SH-SY5Y (cell line): ENCODE measurements around the gene DDO.

ENCODE experiments used
- GATA2 ChIP-seq: IDR thresholded peaks from 2 replicates; pipeline ENCODE4 v1.6.1; 2011; ENCODE audit warnings: mild to moderate bottlenecking, low read depth, low read length
- GATA3 ChIP-seq: IDR thresholded peaks from 2 replicates; pipeline ENCODE4 v1.6.1; 2011; ENCODE audit warnings: low read depth, mild to moderate bottlenecking, low read length, moderate library complexity

DNA sequence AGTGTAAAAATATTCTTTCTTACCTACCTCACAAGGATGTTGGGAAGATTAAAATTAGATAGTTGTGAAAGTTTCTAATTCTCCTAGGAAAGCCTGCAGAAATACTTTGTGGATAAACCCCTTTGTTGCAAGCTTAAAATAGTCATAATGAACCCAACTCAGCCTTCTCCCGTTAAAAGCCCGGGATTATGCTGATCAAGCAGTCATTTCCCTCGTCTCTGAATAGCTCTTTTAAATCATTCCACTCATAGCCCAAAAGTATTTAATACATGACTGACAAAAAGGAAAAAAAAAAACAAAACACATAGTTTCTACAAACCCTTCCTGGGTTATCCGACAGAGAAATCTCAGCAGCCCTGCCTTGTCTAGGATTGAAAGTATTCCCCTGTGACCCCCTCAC is 46.3 kb downstream of the DDO start:
- TF ChIP-seq GATA2 (no peak), GATA3 (no peak)
